DMS53 treated with DMSO at 0.1 percent for 48 hours (cell line): Measurements from ENCODE around the gene AMOTL2.

Experiments
- DNase-seq: peaks from one replicate; lab custom pipeline; 2025; ENCODE audit not compliant: unreplicated experiment; lab: John Stamatoyannopoulos, UW

The AMOTL2 gene

DNA sequence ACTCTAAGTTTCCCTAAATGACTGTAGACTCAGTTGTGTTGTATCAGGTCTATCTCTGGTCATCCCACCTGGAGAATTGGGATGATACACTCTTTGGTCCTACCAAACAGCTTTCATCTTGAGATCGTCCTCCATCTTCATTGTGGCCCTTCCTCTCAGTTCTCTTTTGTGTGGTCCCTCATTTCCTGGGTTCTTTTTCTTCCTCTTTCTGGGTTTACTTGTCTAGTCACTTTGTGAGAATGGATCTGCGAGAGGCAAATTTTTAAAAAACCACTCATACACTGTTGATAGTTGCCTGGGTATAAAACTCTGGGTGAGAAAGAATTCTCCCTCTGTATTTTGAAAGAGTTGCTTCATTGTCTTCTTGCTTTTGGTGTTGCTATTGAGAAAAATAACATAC lies 6.0 kb upstream of the AMOTL2 start:
- DNase-seq, result no peak

DNA sequence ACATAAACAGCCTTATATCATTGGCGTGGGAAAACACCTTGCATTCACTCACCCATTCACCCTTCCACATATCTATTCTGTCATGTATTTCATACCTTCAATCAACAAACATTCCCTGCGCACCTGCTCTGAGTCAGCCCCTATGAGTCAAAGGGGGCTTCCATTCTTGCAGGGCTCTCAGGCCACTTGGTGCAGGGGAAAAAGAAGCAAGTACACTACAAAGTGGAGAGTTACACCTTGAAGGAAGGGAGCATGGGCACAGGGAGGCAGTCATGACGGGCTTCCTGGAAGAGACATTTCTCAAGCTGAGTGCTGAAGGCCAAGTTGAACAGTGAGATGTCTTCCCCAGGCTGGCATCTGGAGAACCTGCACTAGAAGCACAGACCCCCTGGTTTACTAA lies 4.6 kb upstream of the AMOTL2 start:
- no peak for DNase-seq

DNA sequence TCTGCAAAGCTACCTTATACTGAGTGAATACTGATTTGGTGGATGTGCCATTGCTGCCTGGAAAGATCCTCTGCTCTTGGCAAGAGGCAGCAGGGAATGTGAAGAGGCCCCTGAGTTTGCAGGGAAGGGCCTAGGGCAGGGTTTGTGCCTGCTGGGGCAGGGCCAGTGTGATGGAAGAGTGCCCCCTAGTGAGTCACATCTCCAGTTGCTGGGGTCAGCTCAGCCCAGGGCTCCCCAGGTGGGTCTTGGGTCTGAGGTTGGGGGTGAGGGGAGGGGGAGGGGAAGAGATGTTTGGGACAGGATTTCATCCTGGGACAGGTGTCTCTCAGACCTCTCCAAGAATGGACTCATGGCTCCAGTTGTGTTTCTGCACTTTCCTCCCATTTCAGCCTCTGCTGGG lies 4.1 kb upstream of the AMOTL2 start:
- no peak for DNase-seq

GRCh38 chr3:134377896-134378295 lies 3.6 kb upstream of the AMOTL2 start:
- DNase-seq, result no peak

DNA sequence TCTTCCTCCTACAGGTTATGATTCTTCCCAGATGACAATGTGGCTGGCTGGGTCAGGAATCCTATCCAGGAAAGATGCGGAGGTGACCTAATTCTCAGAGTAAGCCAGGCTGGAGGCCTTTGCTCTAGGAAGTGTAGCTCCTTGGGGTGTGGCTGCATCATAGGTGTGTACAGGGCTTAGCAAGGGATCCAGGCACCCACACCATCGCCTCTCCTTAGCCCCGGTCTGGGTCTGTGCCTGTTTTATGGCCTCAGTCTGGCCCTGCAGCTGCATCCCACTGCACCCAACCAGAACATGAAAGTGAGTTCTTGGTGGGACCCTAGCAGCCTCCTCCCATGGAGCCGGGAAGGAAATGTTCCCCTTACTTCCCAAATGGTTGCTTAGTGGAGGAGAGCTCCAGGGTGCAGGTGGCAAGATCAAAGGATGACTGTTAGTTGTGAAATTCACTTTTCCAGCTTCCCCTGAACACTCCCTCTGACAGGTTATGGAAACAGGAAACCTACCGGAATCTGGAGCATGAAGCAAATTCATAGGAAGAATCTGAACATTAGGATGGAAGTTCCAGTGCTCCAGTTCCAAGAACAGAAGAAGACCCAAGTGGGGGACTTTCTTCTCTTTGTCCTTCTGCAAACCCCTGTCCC lies 2.7 kb upstream of the AMOTL2 start:
- no peak for DNase-seq

DNA sequence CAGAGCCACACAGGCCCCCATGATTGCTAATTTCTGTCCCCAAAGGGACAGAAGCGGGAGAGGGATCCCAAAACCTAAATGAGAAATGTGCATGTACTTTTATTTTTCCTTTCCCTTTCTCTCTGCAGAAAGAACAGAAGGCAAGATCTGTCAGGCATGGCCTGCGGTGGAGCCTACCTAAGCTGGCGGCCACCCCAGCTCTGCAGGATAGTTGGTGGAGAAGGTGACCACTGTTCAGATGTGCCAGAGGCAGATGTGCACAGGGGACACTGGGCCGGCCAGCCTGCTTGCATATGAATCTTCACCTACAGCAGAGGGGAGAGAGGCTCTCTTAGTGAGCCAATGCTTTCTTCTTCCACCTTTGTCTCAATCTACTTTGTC lies 2.1 kb upstream of the AMOTL2 start:
- DNase-seq, result no peak

DNA sequence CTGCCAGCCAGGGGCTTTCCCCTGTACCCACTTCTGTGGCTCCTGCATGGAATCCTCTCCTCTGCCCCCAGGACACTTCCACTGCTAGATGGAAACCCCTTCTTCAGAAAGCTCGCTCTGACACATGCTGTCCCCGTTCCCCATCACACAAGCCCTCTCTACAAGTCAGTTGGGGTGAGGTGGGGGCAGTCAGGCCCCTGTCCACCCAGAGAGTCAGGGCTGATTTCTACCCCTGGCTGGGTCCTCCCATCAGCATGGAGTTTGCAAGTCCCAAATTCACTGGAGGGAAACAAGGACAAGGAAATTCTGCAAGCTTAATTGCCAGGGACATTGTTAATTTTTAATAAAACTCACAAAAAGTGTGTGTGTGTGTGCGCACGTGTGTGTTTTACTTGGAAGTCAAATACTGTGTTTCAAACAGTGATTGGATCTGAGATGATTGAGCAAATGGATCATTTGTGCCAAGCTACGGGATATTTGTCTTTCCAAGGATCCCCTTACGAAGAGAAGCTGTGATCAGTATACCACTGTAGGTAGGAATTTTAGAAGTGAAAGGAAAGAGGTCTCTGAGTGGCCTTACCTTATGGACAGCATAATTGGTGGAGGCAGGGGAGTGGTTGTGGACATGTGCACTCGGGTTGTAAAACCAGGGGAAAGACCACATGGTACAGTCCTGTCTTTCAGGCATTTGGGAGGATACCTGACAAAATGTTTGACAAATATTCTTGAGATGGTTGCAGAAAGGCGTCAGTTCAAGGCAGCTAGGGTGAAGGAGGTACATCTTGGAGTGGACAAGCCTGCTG lies 1.5 kb upstream of the AMOTL2 start:
- no peak for DNase-seq

DNA sequence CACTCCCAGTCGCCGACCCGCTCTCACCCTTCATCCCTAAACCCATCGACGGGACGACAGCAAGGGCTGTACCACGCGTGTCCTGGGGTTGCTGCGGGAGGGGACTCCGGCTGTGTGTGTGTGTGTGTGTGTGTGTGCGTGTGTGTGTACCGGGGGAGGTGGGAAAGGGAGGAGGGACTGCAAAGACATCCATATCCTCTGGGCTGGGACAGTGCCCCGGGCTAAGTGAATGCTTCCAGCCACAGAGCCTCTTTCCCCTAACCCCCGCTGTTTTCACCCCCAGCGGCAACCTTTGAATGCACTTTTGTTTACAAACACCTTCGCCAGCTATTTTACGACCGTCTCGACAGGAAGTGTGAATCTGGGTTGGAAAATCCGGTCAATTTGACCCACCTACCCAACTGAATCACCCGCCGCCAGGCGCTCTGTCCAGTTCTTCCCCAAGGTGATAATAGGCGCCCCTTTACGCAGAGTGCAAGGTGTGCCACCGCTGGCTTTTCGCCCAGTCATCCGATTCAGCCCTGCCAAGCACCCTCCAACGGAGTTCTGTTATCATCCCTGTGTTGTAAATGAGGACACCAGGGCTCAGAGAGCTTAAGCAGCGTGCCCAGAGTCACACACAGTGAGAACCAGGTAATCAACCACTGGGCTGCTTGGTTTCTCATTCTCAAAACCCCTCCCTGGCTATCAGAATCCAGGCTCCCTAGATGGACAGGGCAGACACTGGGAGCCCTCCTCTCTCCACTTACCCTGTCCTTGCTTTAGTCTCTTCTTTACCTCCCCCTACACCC lies 739 bp upstream of the AMOTL2 start:
- DNase-seq, result peak; percentile 25

DNA sequence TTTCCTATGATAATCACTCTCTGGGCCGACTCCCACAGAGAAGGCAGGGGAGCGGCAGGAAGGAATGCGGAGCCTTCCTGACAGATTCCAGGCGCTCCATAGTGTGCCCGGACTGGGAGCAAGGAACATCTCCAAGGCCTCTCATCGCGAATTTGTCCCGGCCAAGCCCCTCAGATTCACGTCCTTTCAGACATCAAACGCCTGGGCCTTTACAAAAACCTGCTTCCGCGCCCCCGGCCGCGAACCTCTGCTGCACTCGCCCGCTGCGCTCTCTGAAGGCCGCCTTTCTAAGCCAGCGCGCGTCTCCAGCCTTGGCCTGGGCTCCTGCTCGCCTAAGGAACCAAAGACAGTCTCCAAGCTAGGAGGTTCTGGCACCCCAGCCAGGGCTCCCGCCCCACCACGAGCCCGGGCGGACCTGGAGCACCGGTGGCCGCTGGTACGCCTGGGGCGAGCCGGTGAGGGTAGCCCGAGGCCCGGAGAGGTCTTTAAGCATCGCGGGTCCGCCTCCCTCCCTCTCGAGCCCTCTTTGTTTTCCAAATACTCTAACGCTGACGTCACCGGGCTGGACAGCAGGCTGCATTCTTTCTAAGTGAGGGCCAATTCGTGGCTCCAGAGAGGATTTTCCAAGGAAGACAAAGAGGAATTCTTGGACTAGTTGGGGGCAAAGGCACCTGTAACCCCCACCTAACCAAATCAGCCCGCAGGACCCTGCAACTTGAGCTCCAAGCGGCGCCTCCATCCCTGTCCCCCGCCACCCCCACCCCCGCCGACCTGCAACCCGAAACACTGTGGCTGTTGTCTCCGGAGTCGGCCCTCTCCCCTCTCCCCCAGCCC lies 759 bp downstream of the AMOTL2 start:
- peak; percentile 51 for DNase-seq

GRCh38 chr3:134372396-134373270 lies 1.6 kb downstream of the AMOTL2 start:
- no peak for DNase-seq

GRCh38 chr3:134371542-134372324 lies 2.5 kb downstream of the AMOTL2 start:
- DNase-seq, result no peak

DNA sequence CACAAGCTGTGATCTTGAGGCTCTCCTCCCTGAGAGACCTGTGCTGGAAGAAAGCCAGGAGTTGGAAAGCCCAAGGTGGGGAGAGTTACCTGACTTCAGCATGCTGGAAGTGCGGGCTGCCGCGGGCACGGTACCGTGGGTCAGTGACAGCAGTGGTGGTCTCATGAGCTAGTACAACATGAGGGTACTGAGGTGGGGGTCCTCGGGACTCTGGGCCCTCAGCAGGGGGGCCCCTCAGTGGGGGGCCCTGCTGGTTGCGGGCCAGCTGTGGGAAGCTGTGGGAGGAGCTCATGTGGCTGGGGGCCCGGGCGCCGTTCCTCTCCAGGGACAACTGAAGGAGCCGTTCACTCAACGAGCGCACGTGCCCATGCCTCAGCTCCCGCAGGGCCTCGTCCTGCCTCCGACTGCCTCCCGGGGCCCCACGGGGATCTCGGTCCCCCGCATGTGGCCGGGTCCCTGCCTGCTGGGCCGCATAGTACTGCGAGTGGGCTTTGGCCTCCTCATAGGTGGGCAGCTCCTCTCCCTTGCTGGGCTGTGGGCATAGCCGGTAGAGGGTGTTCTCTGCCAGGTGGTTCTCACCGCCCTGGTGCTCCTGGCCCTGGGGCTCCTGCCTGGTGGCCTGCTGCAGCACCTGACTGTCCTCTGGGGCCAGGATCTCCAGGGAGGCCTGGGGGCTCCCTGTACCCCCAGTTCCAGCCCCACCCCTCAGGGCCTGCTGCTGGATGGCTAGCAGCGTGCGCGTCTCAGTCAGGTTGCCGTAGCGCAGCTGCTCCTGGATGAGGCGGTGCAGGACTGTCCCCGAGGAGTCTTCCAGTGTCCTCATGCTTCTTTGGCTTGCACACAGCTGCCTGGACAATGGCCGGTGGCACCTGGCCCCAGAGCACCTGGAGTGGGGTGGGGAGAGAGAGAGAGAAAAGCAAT lies 3.4 kb downstream of the AMOTL2 start:
- no peak for DNase-seq

GRCh38 chr3:134369861-134370596 lies 4.2 kb downstream of the AMOTL2 start:
- no peak for DNase-seq

DNA sequence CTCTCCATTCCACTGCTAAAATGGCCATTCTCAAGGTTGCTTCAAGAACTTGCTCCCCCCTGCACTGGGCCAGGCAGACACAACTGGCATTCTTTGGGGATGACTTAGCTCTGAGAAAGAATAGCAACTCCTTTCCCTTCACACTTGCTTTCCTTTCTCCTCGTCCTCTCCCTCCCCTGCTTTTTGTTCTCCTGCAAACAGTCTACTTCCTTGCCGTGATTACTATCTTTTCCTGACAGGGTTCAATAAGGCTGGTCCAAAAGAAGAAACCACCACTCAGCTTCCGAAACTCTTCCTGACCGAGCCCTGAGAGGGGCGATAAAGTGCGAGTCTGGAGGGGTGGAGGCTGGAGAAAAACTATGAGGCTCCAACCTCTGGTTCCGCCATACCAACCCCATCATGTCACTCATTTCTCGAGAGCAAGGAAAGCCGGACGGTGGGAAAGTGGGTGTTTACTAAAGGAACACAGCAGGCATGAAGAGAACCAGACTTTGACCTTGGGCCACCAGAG lies 5.0 kb downstream of the AMOTL2 start:
- no peak for DNase-seq

DNA sequence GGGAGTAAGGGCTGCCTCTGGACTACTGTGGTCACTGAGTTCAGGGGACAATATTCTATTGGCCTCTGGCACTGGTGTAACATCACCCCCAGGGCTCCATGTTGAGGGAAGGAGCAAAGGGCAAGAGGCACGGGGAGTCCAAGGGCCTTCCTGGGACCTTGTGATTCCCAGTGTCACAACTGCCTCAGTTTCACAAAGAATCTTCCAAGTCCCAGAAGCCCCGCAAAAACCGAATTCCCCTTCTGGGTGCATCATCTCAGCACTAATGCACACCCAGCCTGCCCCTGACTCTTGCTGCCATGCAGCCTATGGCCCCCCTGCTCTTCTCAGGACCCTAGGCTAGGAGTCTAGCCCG lies 5.5 kb downstream of the AMOTL2 start:
- DNase-seq, result no peak

DNA sequence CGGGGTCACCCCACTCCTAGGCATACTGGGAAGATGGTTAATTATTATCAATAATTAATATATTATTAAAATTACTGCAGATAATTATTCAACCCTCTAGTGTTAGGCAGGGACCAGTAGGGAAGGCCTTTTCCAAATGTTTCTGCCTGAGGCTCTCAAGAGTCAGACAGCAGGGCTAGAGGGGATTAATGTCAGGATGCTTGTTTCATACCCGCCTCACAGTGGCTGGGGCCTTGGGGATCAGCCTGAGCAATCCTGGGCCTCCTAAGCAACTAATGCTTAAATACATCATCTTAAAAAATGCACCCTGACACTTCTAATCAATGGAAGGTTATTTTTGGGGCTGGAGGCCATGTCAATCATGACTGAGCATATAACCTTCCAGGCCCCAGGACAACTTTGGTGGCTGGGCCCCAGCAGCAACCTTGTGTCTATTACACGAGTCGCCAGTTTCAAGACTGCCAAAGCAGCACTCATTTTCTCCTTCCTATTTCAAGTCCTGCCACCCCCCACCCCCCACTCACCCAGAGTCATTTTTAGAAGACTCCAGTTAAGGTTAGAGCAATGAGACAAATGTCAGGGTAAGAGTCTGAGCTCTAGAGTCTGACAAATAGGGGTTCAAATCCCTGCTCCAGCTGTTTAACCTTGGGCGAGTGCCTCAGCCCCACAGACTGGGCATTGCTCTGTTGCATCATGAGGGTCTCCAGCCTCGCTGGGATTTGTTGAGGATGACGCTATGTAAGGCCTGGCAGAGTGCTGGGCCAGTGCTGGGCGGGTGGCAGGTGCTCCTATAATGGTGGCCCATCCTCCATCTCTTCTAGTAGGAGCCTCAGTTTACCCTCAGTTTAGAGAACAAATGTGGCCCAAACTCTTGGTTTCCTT lies 6.1 kb downstream of the AMOTL2 start:
- DNase-seq, result no peak
